ENCODE measurements around the gene PPM1H. TPM values are rescaled to one million over a fixed set of nuclear protein-coding genes. Genes with fewer than 3 reads are reported as not detected.

The PPM1H gene
- total RNA-seq, 1 experiment from 2014 or later = 0.22 TPM

DNA sequence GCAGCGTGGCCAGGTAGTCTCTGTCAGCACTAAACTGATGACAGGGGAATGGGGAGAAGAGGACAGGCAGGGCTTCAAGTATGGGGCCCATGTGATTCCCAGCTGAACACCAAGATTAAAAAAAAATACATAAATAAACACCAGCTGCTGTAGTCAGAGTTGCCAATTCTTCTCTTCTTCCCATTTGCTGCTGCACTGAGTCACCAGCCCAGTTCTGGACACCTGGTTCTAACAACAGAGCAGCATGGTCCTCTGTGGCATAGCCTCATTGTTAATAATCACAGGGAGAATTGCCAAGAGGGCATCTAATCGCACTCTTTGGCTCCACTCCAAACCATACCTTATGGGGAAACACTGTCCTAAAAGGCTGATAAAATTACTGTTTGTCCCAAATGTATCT lies 15.1 kb downstream of the PPM1H start:
- H3K79me2 ChIP-seq (ENCODE audit: low read length) = no peaks in the 10 kb centered on the region
- H3K9me3 ChIP-seq (ENCODE audit: low read length) = no peaks in the 10 kb centered on the region
- H3K4me2 ChIP-seq (ENCODE audit: low read depth, low read length, poor library complexity, severe bottlenecking) = no peak overlapping the region
- H3K9me2 ChIP-seq (replicated peaks; ENCODE audit: insufficient read depth, low read length) = no peaks in the 10 kb centered on the region
- DNase-seq = no peak
- H3K27ac ChIP-seq (ENCODE audit: low read length) = no peak overlapping the region
- H3K9ac ChIP-seq (ENCODE audit: low read length) = no peak overlapping the region
- H4K20me1 ChIP-seq (ENCODE audit: insufficient read depth, low read depth, low read length) = no peaks in the 10 kb centered on the region
- peaks cover 5% of the 10 kb centered on the region; the same call in 1 of the 2 replicates for H3K4me1 ChIP-seq (ENCODE audit: low read length)
- no peaks in the 10 kb centered on the region for H3K27me3 ChIP-seq (ENCODE audit: low read length)
- no peaks in the 10 kb centered on the region for H3K36me3 ChIP-seq (ENCODE audit: insufficient read depth, low read length)
- H3K4me3 ChIP-seq (ENCODE audit: low read length) = no peak overlapping the region
- no peak overlapping the region for H2AFZ ChIP-seq (ENCODE audit: low read length)

DNA sequence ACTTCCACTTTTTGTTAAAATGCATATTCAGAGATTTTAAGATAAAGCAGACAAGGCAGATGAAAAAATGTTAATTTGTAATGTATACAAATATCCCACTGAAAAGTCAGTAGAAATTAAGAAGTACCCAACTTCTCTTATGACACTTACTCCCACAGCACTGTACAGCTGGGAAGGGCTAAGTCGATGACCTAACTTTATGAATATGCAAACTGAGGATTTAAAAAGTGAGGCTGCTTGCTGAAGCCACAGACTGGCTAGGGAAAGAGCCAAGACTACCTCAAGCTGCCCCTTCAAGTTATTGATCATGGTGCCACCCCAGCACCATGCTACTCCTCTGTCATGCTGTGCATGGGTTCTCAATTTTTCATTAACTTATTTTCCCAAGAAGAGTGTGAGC lies 17.0 kb downstream of the PPM1H start:
- Histone ChIP-seq H4K20me1 (ENCODE audit: insufficient read depth, low read depth, low read length) (no peaks in the 10 kb centered on the region), H3K9me3 (ENCODE audit: low read length) (no peaks in the 10 kb centered on the region), H3K4me2 (ENCODE audit: low read depth, low read length, poor library complexity, severe bottlenecking) (no peak overlapping the region), H3K36me3 (ENCODE audit: insufficient read depth, low read length) (no peaks in the 10 kb centered on the region), H3K27ac (ENCODE audit: low read length) (no peak overlapping the region), H3K4me3 (ENCODE audit: low read length) (no peak overlapping the region), H3K79me2 (ENCODE audit: low read length) (no peaks in the 10 kb centered on the region), H3K27me3 (ENCODE audit: low read length) (no peaks in the 10 kb centered on the region), H2AFZ (ENCODE audit: low read length) (no peak overlapping the region), H3K9me2 (replicated peaks; ENCODE audit: insufficient read depth, low read length) (no peaks in the 10 kb centered on the region), H3K4me1 (ENCODE audit: low read length) (peaks cover 5% of the 10 kb centered on the region; the same call in 1 of the 2 replicates), H3K9ac (ENCODE audit: low read length) (no peak overlapping the region)
- no peak for DNase-seq

DNA sequence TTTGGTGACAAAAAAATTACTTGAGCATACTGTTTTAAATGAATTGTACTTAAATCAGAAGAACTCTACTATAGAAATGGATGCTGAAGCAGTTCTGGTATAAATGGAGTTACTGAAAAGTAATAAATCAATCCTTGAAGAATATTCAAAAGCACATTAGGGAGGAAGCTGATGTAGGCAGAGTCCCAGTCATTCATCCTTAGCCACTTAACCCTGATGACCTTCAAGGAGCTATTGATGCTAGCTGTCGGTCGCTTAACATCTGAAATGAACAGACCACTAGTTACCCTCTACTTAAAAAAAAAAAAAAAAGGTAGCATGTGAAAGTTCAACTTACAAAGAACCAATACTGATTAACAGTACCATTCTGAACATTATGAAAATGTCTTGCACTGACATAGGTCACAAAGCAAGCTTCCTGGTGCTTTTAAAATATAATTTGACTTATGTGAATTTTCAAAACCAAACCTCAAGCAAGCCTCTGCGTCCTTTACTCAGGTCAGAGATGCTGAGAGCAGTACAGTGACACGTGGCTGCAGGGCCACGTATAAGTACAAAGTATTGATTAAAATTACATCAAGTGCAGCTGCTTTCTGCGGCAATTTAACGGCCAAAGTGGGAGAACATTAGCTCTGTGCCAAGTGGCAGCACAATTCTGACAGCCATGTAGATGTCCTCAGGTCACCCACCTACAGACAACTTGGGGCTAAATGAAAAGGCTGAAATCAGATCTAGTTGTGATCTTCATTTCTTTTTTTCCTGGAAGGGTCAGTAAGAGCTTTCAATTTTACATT lies 18.1 kb downstream of the PPM1H start:
- Histone ChIP-seq H3K36me3 (ENCODE audit: insufficient read depth, low read length) (no peaks in the 10 kb centered on the region), H3K79me2 (ENCODE audit: low read length) (no peaks in the 10 kb centered on the region), H3K27ac (ENCODE audit: low read length) (no peak overlapping the region), H3K9ac (ENCODE audit: low read length) (no peak overlapping the region), H4K20me1 (ENCODE audit: insufficient read depth, low read depth, low read length) (no peaks in the 10 kb centered on the region), H3K4me1 (ENCODE audit: low read length) (peaks cover 5% of the 10 kb centered on the region; the same call in 1 of the 2 replicates), H3K9me3 (ENCODE audit: low read length) (no peaks in the 10 kb centered on the region), H2AFZ (ENCODE audit: low read length) (no peak overlapping the region), H3K4me2 (ENCODE audit: low read depth, low read length, poor library complexity, severe bottlenecking) (no peak overlapping the region), H3K4me3 (ENCODE audit: low read length) (no peak overlapping the region), H3K27me3 (ENCODE audit: low read length) (no peaks in the 10 kb centered on the region), H3K9me2 (replicated peaks; ENCODE audit: insufficient read depth, low read length) (no peaks in the 10 kb centered on the region)
- no peak for DNase-seq

DNA sequence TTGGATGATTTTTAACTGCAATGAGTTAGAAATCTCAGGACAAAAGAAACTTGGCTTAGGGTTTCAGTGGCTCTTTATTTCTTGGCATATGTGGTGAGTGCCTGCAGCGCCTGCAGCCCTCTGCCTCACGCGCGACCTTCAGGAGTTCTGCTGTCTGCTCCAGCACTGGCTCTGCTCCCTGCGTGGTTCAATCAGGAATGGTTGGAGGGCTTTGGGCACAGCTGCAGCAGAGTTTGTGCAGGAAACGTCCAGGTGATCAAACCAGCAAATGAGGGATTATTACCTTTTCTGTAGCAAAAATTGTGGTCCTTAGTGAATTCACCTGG lies 19.8 kb downstream of the PPM1H start:
- Histone ChIP-seq H3K27ac (ENCODE audit: low read length) (no peak overlapping the region), H2AFZ (ENCODE audit: low read length) (no peak overlapping the region), H3K4me1 (ENCODE audit: low read length) (peaks cover 5% of the 10 kb centered on the region; the same call in 1 of the 2 replicates), H3K9me3 (ENCODE audit: low read length) (no peaks in the 10 kb centered on the region), H3K9ac (ENCODE audit: low read length) (no peak overlapping the region), H3K4me2 (ENCODE audit: low read depth, low read length, poor library complexity, severe bottlenecking) (no peak overlapping the region), H3K27me3 (ENCODE audit: low read length) (no peaks in the 10 kb centered on the region), H3K36me3 (ENCODE audit: insufficient read depth, low read length) (no peaks in the 10 kb centered on the region), H3K79me2 (ENCODE audit: low read length) (no peaks in the 10 kb centered on the region), H4K20me1 (ENCODE audit: insufficient read depth, low read depth, low read length) (no peaks in the 10 kb centered on the region), H3K9me2 (replicated peaks; ENCODE audit: insufficient read depth, low read length) (no peaks in the 10 kb centered on the region), H3K4me3 (ENCODE audit: low read length) (no peak overlapping the region)
- no peak for DNase-seq

DNA sequence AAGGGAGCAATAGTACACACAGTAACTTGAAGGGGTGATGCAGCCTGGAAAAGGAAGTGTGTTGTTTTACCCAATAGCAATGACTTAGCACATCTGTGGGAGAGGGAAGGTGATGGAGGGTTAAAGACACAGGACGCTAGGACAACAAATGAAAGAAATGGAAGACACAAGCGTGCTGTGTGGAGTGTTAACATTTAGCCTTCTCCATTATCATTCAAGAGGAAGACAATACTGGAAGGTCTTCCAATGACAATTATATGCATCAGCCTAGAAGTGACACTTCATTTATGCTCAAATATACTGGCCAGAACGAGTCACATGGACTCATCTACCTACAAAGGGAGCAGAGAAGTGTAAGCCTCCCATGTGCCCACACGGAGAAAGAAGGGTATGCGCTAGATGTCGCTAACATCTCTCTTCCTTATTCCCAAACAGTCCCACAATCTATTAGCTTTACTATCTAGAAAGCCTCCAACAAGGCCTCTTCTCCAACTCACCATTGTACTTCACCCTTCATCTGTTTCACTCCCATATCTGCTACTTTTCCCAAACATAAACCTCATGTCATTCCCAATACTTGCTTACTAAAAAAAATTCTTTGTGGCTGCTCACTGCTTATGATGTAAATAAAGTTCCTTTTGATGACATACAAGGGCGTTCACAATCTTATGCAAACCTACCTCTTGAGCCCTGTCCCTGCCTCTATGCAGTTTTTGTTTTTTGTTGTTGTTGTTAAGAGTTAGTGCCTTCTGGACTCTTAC lies 20.3 kb downstream of the PPM1H start:
- Histone ChIP-seq H3K4me3 (ENCODE audit: low read length) (no peak overlapping the region), H3K9ac (ENCODE audit: low read length) (no peak overlapping the region), H3K79me2 (ENCODE audit: low read length) (no peaks in the 10 kb centered on the region), H3K9me2 (replicated peaks; ENCODE audit: insufficient read depth, low read length) (no peaks in the 10 kb centered on the region), H3K9me3 (ENCODE audit: low read length) (no peaks in the 10 kb centered on the region), H3K27ac (ENCODE audit: low read length) (no peak overlapping the region), H3K36me3 (ENCODE audit: insufficient read depth, low read length) (no peaks in the 10 kb centered on the region), H3K4me1 (ENCODE audit: low read length) (peaks cover 5% of the 10 kb centered on the region; the same call in 1 of the 2 replicates), H4K20me1 (ENCODE audit: insufficient read depth, low read depth, low read length) (no peaks in the 10 kb centered on the region), H3K4me2 (ENCODE audit: low read depth, low read length, poor library complexity, severe bottlenecking) (no peak overlapping the region), H3K27me3 (ENCODE audit: low read length) (no peaks in the 10 kb centered on the region), H2AFZ (ENCODE audit: low read length) (no peak overlapping the region)
- no peak for DNase-seq

DNA sequence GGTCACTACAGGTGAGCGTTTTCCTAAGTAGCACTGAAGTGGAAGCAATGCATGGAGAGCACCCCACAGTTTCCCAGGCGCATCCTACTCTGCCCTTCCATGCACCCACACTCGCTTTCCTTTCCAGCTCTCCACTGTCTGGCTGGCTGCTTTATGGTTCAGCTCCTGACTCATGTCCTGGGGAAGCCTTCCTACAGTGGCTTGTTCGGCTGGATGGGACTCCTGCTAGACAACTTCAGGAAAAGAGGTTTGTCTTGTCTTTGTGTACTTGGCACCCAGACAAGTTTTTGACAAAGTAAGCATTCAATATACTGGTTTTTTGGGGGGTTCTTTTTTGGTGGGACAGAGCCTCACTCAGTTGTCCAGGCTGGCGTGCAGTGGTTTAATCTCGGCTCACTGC lies 21.6 kb downstream of the PPM1H start:
- H3K9ac ChIP-seq (ENCODE audit: low read length) = no peak overlapping the region
- no peak overlapping the region for H3K27ac ChIP-seq (ENCODE audit: low read length)
- H2AFZ ChIP-seq (ENCODE audit: low read length) = no peak overlapping the region
- H3K4me3 ChIP-seq (ENCODE audit: low read length) = no peak overlapping the region
- no peak overlapping the region for H3K4me2 ChIP-seq (ENCODE audit: low read depth, low read length, poor library complexity, severe bottlenecking)
- no peaks in the 10 kb centered on the region for H3K9me2 ChIP-seq (replicated peaks; ENCODE audit: insufficient read depth, low read length)
- peaks cover 5% of the 10 kb centered on the region; the same call in 1 of the 2 replicates for H3K4me1 ChIP-seq (ENCODE audit: low read length)
- H3K27me3 ChIP-seq (ENCODE audit: low read length) = no peaks in the 10 kb centered on the region
- no peaks in the 10 kb centered on the region for H3K79me2 ChIP-seq (ENCODE audit: low read length)
- H3K36me3 ChIP-seq (ENCODE audit: insufficient read depth, low read length) = no peaks in the 10 kb centered on the region
- H4K20me1 ChIP-seq (ENCODE audit: insufficient read depth, low read depth, low read length) = no peaks in the 10 kb centered on the region
- H3K9me3 ChIP-seq (ENCODE audit: low read length) = no peaks in the 10 kb centered on the region
- DNase-seq = no peak

DNA sequence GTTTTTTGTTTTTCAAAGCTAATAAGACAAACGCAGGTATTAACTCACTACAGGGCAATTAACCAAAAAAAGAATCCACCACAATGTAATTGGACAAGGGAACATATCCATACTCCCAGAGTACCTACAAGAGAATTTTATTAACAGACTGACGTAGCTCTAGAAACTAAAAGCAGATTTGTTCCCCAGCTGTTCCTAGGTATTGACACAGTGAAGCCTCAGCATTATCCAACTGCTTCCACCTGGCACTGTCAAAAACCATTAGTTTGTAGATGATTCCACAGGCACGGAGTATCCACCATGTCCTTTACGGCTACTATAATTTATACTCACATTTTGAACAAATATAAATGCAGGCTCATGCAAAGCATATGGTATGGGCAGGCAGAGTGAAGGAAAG lies 22.3 kb downstream of the PPM1H start:
- Histone ChIP-seq H3K9me3 (ENCODE audit: low read length) (no peaks in the 10 kb centered on the region), H2AFZ (ENCODE audit: low read length) (no peak overlapping the region), H3K4me3 (ENCODE audit: low read length) (no peak overlapping the region), H3K9ac (ENCODE audit: low read length) (no peak overlapping the region), H3K79me2 (ENCODE audit: low read length) (no peaks in the 10 kb centered on the region), H3K9me2 (replicated peaks; ENCODE audit: insufficient read depth, low read length) (no peaks in the 10 kb centered on the region), H3K27me3 (ENCODE audit: low read length) (no peaks in the 10 kb centered on the region), H3K4me1 (ENCODE audit: low read length) (peaks cover under 1% of the 10 kb centered on the region; the same call in 1 of the 2 replicates), H4K20me1 (ENCODE audit: insufficient read depth, low read depth, low read length) (no peaks in the 10 kb centered on the region), H3K36me3 (ENCODE audit: insufficient read depth, low read length) (no peaks in the 10 kb centered on the region), H3K27ac (ENCODE audit: low read length) (no peak overlapping the region), H3K4me2 (ENCODE audit: low read depth, low read length, poor library complexity, severe bottlenecking) (no peak overlapping the region)
- DNase-seq = no peak

DNA sequence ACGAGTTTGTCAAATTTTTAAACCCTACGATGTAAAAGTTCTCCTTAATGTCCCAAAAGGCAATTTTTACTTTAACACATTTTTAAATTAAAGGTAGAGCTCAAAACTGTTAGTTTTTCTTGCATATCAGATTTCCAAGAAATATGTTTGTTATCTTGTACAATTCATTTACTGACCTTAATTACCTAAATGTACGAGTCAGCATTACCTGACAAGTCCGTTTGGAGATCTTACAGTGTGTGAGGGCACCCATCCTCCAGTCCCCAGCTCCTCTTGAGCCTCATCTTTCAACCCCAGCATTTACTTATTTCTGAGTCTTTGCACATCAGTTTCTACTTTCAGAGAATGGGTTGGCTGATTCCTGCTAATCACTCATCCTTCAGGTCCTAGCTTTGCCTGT lies 23.7 kb downstream of the PPM1H start:
- no peak overlapping the region for H2AFZ ChIP-seq (ENCODE audit: low read length)
- no peaks in the 10 kb centered on the region for H3K9me2 ChIP-seq (replicated peaks; ENCODE audit: insufficient read depth, low read length)
- no peaks in the 10 kb centered on the region for H3K79me2 ChIP-seq (ENCODE audit: low read length)
- no peaks in the 10 kb centered on the region for H3K9me3 ChIP-seq (ENCODE audit: low read length)
- H3K9ac ChIP-seq (ENCODE audit: low read length) = no peak overlapping the region
- H3K4me3 ChIP-seq (ENCODE audit: low read length) = no peak overlapping the region
- H4K20me1 ChIP-seq (ENCODE audit: insufficient read depth, low read depth, low read length) = no peaks in the 10 kb centered on the region
- no peak overlapping the region for H3K27ac ChIP-seq (ENCODE audit: low read length)
- no peaks in the 10 kb centered on the region for H3K36me3 ChIP-seq (ENCODE audit: insufficient read depth, low read length)
- no peaks in the 10 kb centered on the region for H3K27me3 ChIP-seq (ENCODE audit: low read length)
- H3K4me1 ChIP-seq (ENCODE audit: low read length) = no peaks in the 10 kb centered on the region
- H3K4me2 ChIP-seq (ENCODE audit: low read depth, low read length, poor library complexity, severe bottlenecking) = no peak overlapping the region
- no peak for DNase-seq

Data from Karpas-422 (cell line).